ENCODE results near the gene HEXIM1. TPM values are rescaled to one million over a fixed set of nuclear protein-coding genes. Genes with fewer than 3 reads are reported as not detected.

The HEXIM1 gene
- 61.7 TPM for polyA plus RNA-seq (2012; ENCODE audit: insufficient read depth, insufficient read length, low read depth)

- Histone ChIP-seq H3K4me3 (ENCODE audit: low read depth, low read length) (peak within 1 kb of the TSS; percentile 87), H3K27me3 (no peaks in the 10 kb centered on the region), H3K9me3 (no peaks in the 10 kb centered on the region), H3K4me1 (peaks cover 3% of the 10 kb centered on the region; the same call in 1 of the 2 replicates), H3K36me3 (no peaks in the 10 kb centered on the region)
- peak; percentile 99 for DNase-seq
- no peak for TF ChIP-seq CTCF (IDR thresholded peaks at IDR 0.05; ENCODE audit: low read depth, low read length)
Measured at GRCh38 chr17:45148183-45149036, at the start of gene HEXIM1. Gene HEXIM1, plus strand, starts transcription at chr17:45148475. Its CDS starts 716 bp downstream, at chr17:45149191.

GRCh38 chr17:45098869-45099616 lies 49.2 kb upstream of the HEXIM1 start:
- TF ChIP-seq CTCF (IDR thresholded peaks at IDR 0.05; ENCODE audit: low read depth, low read length) = peak; percentile 95
- no peaks in the 10 kb centered on the region for H3K27me3 ChIP-seq
- peaks cover 90% of the 10 kb centered on the region for H3K36me3 ChIP-seq

GRCh38 chr17:45101546-45101882 lies 46.8 kb upstream of the HEXIM1 start:
- Histone ChIP-seq H3K9me3 (no peaks in the 10 kb centered on the region), H3K4me3 (ENCODE audit: low read depth, low read length) (no peak overlapping the region), H3K4me1 (no peaks in the 10 kb centered on the region), H3K36me3 (peaks cover 89% of the 10 kb centered on the region), H3K27me3 (no peaks in the 10 kb centered on the region)
- TF ChIP-seq CTCF (IDR thresholded peaks at IDR 0.05; ENCODE audit: low read depth, low read length) = no peak
- no peak for DNase-seq

More at GRCh38 chr17:45098869-45099616, 49.2 kb upstream of the HEXIM1 start:
- H3K4me3 ChIP-seq (ENCODE audit: low read depth, low read length) = no peak overlapping the region
- DNase-seq = peak; percentile 93
- no peaks in the 10 kb centered on the region for H3K4me1 ChIP-seq
- no peaks in the 10 kb centered on the region for H3K9me3 ChIP-seq

GRCh38 chr17:45101883-45102811 lies 46.1 kb upstream of the HEXIM1 start:
- Histone ChIP-seq H3K4me1 (no peaks in the 10 kb centered on the region), H3K36me3 (peaks cover 89% of the 10 kb centered on the region), H3K4me3 (ENCODE audit: low read depth, low read length) (no peak overlapping the region), H3K27me3 (no peaks in the 10 kb centered on the region), H3K9me3 (no peaks in the 10 kb centered on the region)
- no peak for TF ChIP-seq CTCF (IDR thresholded peaks at IDR 0.05; ENCODE audit: low read depth, low read length)
- DNase-seq = no peak

GRCh38 chr17:45102856-45103255 lies 45.4 kb upstream of the HEXIM1 start:
- peaks cover 89% of the 10 kb centered on the region for H3K36me3 ChIP-seq
- no peak overlapping the region for H3K4me3 ChIP-seq (ENCODE audit: low read depth, low read length)
- DNase-seq = no peak
- H3K9me3 ChIP-seq = no peaks in the 10 kb centered on the region
- no peak for TF ChIP-seq CTCF (IDR thresholded peaks at IDR 0.05; ENCODE audit: low read depth, low read length)
- no peaks in the 10 kb centered on the region for H3K27me3 ChIP-seq
- H3K4me1 ChIP-seq = no peaks in the 10 kb centered on the region

Data from BE2C (cell line).